A549 (cell line): Measurements from ENCODE around the gene OSCP1. TPM values are rescaled to one million over a fixed set of nuclear protein-coding genes. Genes with fewer than 3 reads are reported as not detected.

ENCODE experiments used
- ATAC-seq, 2 experiments: fragments of 200-7000 bp in 1 of 2; fragments of >200 bp in 1 of 2; cut with Nextera tagmentation in 1 of 2; cut with Tn5 transposase in 1 of 2; 3 replicates each; pipeline versions ENCODE4 v1.8.0 to v1.9.1; 2018 to 2020; ENCODE audit warnings: mild to moderate bottlenecking in 1 of 2, moderate library complexity in 1 of 2
- CTCF ChIA-PET: fragments of 300-600 bp; sonication (Branson Sonifier 250); formaldehyde crosslinking; extraction: SDS; loops from one replicate; lab custom pipeline; 2021; ENCODE audit warnings: antibody characterized with exemption, inconsistent platforms; lab: Yijun Ruan, JAX
- POLR2A ChIA-PET: fragments of 350-600 bp; formaldehyde crosslinking; extraction: SDS; loops from one replicate; lab custom pipeline; 2021; ENCODE audit warnings: antibody characterized with exemption, inconsistent platforms; lab: Yijun Ruan, JAX
- DNase-seq, 2 experiments: peaks; one replicate each; pipeline versions ENCODE4 v3.0.0 to v3.0.0-alpha.2; 2011 to 2016; ENCODE audit warnings: low read depth in 1 of 2, low spot score in 1 of 2
- FAIRE-seq: peaks from 2 replicates; lab custom pipeline; 2011; peaks lifted over from hg19 to GRCh38; lab: Jason Lieb, UNC
- H3K27ac ChIP-seq, 2 experiments: fragments of >200 bp; sonication (Bioruptor Twin); formaldehyde crosslinking; 3 replicates each; pipeline ENCODE4 v1.5.1; 2016 to 2017
- H3K4me1 ChIP-seq: fragments of >200 bp; sonication (Bioruptor Twin); formaldehyde crosslinking; 3 replicates; pipeline ENCODE4 v1.6.1; 2016
- H3K4me2 ChIP-seq: fragments of >200 bp; sonication (Bioruptor Twin); formaldehyde crosslinking; 3 replicates; pipeline ENCODE4 v1.6.1; 2016
- H3K4me3 ChIP-seq: fragments of >200 bp; sonication (Bioruptor Twin); formaldehyde crosslinking; 3 replicates; pipeline ENCODE4 v1.5.1; 2016
- H3K9me3 ChIP-seq: fragments of >200 bp; sonication (Bioruptor Twin); formaldehyde crosslinking; 3 replicates; pipeline ENCODE4 v1.6.1; 2016
- CBX2 ChIP-seq: fragments of 200-600 bp; sonication (generic); IDR thresholded peaks from 2 replicates; pipeline ENCODE4 v1.6.1; 2016; ENCODE audit warnings: low read depth, mild to moderate bottlenecking, borderline replicate concordance
- CBX8 ChIP-seq: fragments of 200-600 bp; sonication (generic); IDR thresholded peaks from 2 replicates; pipeline ENCODE4 v1.6.1; 2016
- CEBPB ChIP-seq, 2 experiments: fragments of >200 bp in 1 of 2; sonication (Bioruptor Twin) in 1 of 2; formaldehyde crosslinking in 1 of 2; IDR thresholded peaks; 2 replicates each; pipeline ENCODE4 v1.6.1; 2012 to 2016
- CHD4 ChIP-seq: fragments of 200-600 bp; sonication (generic); IDR thresholded peaks from 2 replicates; pipeline ENCODE4 v1.6.1; 2016; ENCODE audit warnings: antibody characterized with exemption, mild to moderate bottlenecking, borderline replicate concordance
- EHF ChIP-seq: fragments of 250-450 bp; sonication (Bioruptor Pico); IDR thresholded peaks from 2 replicates; pipeline ENCODE4 v1.5.0; 2020; ENCODE audit warnings: mild to moderate bottlenecking
- ESRRA ChIP-seq: fragments of 150-350 bp; IDR thresholded peaks from 2 replicates; pipeline ENCODE4 v1.6.1; 2014; ENCODE audit warnings: mild to moderate bottlenecking, low read length, borderline replicate concordance
- FOSB ChIP-seq: fragments of 250-450 bp; sonication (Bioruptor Pico); IDR thresholded peaks from 2 replicates; pipeline ENCODE4 v1.5.0; 2020; ENCODE audit warnings: mild to moderate bottlenecking, moderate library complexity
- FOSL2 ChIP-seq, 2 experiments: fragments of 450-650 bp in 1 of 2; fragments of >200 bp in 1 of 2; sonication (Bioruptor Twin) in 1 of 2; formaldehyde crosslinking; IDR thresholded peaks; 2 replicates each; pipeline versions ENCODE4 v1.5.0 to v1.6.1; 2016 to 2020; ENCODE audit warnings: mild to moderate bottlenecking in 1 of 2, moderate library complexity in 1 of 2
- FOXS1 ChIP-seq: fragments of 250-450 bp; sonication (Bioruptor Pico); IDR thresholded peaks from 2 replicates; pipeline ENCODE4 v1.5.0; 2020; ENCODE audit warnings: mild to moderate bottlenecking, moderate library complexity
- GATA3 ChIP-seq: IDR thresholded peaks from 2 replicates; pipeline ENCODE4 v1.6.1; 2012; ENCODE audit warnings: borderline replicate concordance
- HDAC2 ChIP-seq: fragments of 200-600 bp; sonication (generic); IDR thresholded peaks from 2 replicates; pipeline ENCODE4 v1.6.1; 2016
- HEYL ChIP-seq: fragments of 250-450 bp; sonication (Bioruptor Pico); IDR thresholded peaks from 2 replicates; pipeline ENCODE4 v1.8.0; 2021; ENCODE audit warnings: mild to moderate bottlenecking, moderate library complexity
- HOXB13 ChIP-seq: fragments of 250-450 bp; sonication (Bioruptor Pico); IDR thresholded peaks from 2 replicates; pipeline ENCODE4 v1.5.0; 2020; ENCODE audit warnings: low read depth, mild to moderate bottlenecking, moderate library complexity
- HOXB5 ChIP-seq: fragments of 250-450 bp; sonication (Bioruptor Pico); IDR thresholded peaks from 2 replicates; pipeline ENCODE4 v1.5.0; 2020; ENCODE audit warnings: mild to moderate bottlenecking, moderate library complexity
- JUN ChIP-seq, 2 experiments: fragments of >200 bp; sonication (Bioruptor Twin); formaldehyde crosslinking; IDR thresholded peaks; 2 replicates in 1 of 2; 3 replicates in 1 of 2; pipeline ENCODE4 v1.6.1; 2016 to 2017
- NFE2L2 ChIP-seq: fragments of 150-350 bp; conservative IDR thresholded peaks from 2 replicates; pipeline ENCODE4 v1.6.1; 2014; ENCODE audit warnings: low read length
- NPAS2 ChIP-seq: fragments of 250-450 bp; sonication (Bioruptor Pico); IDR thresholded peaks from 2 replicates; pipeline ENCODE4 v1.8.0; 2022; ENCODE audit warnings: mild to moderate bottlenecking, moderate library complexity, borderline replicate concordance
- NR3C1 ChIP-seq: fragments of >200 bp; sonication (Bioruptor Twin); formaldehyde crosslinking; IDR thresholded peaks from 3 replicates; pipeline ENCODE4 v1.6.1; 2017
- PHF8 ChIP-seq: fragments of 200-600 bp; sonication (generic); IDR thresholded peaks from 2 replicates; pipeline ENCODE4 v1.6.1; 2016; ENCODE audit warnings: low read depth, mild to moderate bottlenecking, antibody characterized with exemption, moderate library complexity, borderline replicate concordance
- RCOR1 ChIP-seq: fragments of 150-350 bp; IDR thresholded peaks from 2 replicates; pipeline ENCODE4 v1.6.1; 2014; ENCODE audit warnings: antibody characterized with exemption, low read length, low read depth
- RFX5 ChIP-seq: fragments of 450-650 bp; IDR thresholded peaks from 2 replicates; pipeline ENCODE4 v1.7.1; 2014; ENCODE audit warnings: antibody characterized with exemption, mild to moderate bottlenecking, moderate library complexity
- RNF2 ChIP-seq: fragments of 200-600 bp; sonication (generic); IDR thresholded peaks from 2 replicates; pipeline ENCODE4 v1.6.1; 2016; ENCODE audit warnings: low read depth, mild to moderate bottlenecking, antibody characterized with exemption, moderate library complexity, borderline replicate concordance
- TP53 ChIP-seq: fragments of 250-450 bp; sonication (Bioruptor Pico); IDR thresholded peaks from 2 replicates; pipeline ENCODE4 v1.5.0; 2021; ENCODE audit warnings: mild to moderate bottlenecking, moderate library complexity
- ZFP36 ChIP-seq: fragments of 450-650 bp; IDR thresholded peaks from 2 replicates; pipeline ENCODE4 v1.6.1; 2014; ENCODE audit warnings: borderline replicate concordance; ENCODE audit not compliant: partially characterized antibody
- WGBS: methylation state at CpG from one replicate; pipeline ENCODE4 v1.1.6; 2017; ENCODE audit errors: missing lambda C conversion rate; 5-methylcytosine and 5-hydroxymethylcytosine counted together
- polyA plus RNA-seq, 4 experiments: library from polyadenylated mRNA; depleted of rRNA in 3 of 4; stranded (reverse); fragments of >200 nt; fragmentation: RNase III in 1 of 4; extraction: RNeasy Plus Mini Kit Qiagen cat#74134 plus additional on column Dnase treatment in 1 of 4; gene quantifications; 2 replicates in 3 of 4; 3 replicates in 1 of 4; pipeline ENCODE4 v1.2.3, GENCODE V29; 2011 to 2017
- TF ChIP-seq, protein P1 (sequence below): fragments of >200 bp; sonication (Bioruptor Twin); formaldehyde crosslinking; IDR thresholded peaks from 3 replicates; pipeline ENCODE4 v1.5.1; 2016
- TF ChIP-seq, protein P2 (sequence below): fragments of 250-450 bp; sonication (Bioruptor Pico); IDR thresholded peaks from 2 replicates; pipeline ENCODE4 v1.5.0; 2021; ENCODE audit warnings: mild to moderate bottlenecking, moderate library complexity, borderline replicate concordance
- TF ChIP-seq, protein P3 (sequence below): fragments of 150-350 bp; IDR thresholded peaks from 2 replicates; pipeline ENCODE4 v1.6.1; 2014; ENCODE audit warnings: low read depth, mild to moderate bottlenecking, low read length
- TF ChIP-seq, protein P4 (sequence below): fragments of >200 bp; sonication (Bioruptor Twin); formaldehyde crosslinking; IDR thresholded peaks from 3 replicates; pipeline ENCODE4 v1.6.1; 2016
- TF ChIP-seq, protein P5 (sequence below): IDR thresholded peaks from 2 replicates; pipeline ENCODE4 v1.6.1; 2012
- TF ChIP-seq, protein P6 (sequence below): fragments of >200 bp; sonication (Bioruptor Twin); formaldehyde crosslinking; IDR thresholded peaks from 2 replicates; pipeline ENCODE4 v1.6.1; 2016

The OSCP1 gene
- polyA plus RNA-seq, 2 of the 4 experiments (the other 2 are of a cell fraction) = 4.6 to 6.6 TPM

DNA sequence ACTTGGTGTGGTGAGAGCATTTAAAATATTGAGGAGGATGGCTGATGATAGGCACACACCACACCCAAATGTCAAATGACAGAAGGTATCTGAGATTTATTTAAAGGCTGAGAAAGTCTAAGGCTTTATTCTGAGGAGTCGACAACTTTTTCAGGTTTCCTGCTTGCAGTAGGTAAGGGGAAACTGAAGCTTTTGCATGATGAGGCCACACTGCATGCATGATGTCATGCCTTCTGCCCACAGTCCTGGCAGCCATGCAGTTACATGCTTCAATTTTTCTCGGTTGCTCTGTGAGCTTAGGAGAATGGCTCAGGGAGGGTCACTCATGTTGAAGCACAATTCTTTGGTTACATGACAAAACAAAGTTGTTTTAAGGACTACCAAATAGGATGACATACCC lies 7.0 kb downstream of the OSCP1 start:
- H3K9me3 ChIP-seq = no peaks in the 10 kb centered on the region
- 44% methylated on average over 2 of the region's 2 CpGs for WGBS
- H3K27ac ChIP-seq = no peak overlapping the region
- H3K4me1 ChIP-seq = no peaks in the 10 kb centered on the region
- H3K4me3 ChIP-seq = no peak overlapping the region
- ATAC-seq = no peak
- ChIA-PET CTCF (no interaction called here), POLR2A (no interaction called here)
- TF ChIP-seq CBX2 = no peak
- TF ChIP-seq NPAS2 (CRISPR knock-in tag) = no peak
- no peak for TF ChIP-seq NFE2L2
- no peak for TF ChIP-seq FOSB (CRISPR knock-in tag)
- TF ChIP-seq, protein P1, sequence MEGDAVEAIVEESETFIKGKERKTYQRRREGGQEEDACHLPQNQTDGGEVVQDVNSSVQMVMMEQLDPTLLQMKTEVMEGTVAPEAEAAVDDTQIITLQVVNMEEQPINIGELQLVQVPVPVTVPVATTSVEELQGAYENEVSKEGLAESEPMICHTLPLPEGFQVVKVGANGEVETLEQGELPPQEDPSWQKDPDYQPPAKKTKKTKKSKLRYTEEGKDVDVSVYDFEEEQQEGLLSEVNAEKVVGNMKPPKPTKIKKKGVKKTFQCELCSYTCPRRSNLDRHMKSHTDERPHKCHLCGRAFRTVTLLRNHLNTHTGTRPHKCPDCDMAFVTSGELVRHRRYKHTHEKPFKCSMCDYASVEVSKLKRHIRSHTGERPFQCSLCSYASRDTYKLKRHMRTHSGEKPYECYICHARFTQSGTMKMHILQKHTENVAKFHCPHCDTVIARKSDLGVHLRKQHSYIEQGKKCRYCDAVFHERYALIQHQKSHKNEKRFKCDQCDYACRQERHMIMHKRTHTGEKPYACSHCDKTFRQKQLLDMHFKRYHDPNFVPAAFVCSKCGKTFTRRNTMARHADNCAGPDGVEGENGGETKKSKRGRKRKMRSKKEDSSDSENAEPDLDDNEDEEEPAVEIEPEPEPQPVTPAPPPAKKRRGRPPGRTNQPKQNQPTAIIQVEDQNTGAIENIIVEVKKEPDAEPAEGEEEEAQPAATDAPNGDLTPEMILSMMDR = no peak
- no peak for TF ChIP-seq ZFP36
- TF ChIP-seq FOXS1 (CRISPR knock-in tag) = no peak
- TF ChIP-seq HOXB5 (CRISPR knock-in tag) = no peak
- TF ChIP-seq, protein P2, sequence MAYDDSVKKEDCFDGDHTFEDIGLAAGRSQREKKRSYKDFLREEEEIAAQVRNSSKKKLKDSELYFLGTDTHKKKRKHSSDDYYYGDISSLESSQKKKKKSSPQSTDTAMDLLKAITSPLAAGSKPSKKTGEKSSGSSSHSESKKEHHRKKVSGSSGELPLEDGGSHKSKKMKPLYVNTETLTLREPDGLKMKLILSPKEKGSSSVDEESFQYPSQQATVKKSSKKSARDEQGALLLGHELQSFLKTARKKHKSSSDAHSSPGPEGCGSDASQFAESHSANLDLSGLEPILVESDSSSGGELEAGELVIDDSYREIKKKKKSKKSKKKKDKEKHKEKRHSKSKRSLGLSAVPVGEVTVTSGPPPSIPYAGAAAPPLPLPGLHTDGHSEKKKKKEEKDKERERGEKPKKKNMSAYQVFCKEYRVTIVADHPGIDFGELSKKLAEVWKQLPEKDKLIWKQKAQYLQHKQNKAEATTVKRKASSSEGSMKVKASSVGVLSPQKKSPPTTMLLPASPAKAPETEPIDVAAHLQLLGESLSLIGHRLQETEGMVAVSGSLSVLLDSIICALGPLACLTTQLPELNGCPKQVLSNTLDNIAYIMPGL (CRISPR knock-in tag) = no peak
- TF ChIP-seq HOXB13 (CRISPR knock-in tag) = no peak
- TF ChIP-seq FOSL2 (IDR thresholded peaks at IDR 0.05) = no peak
- no peak for TF ChIP-seq FOSL2 (CRISPR knock-in tag; IDR thresholded peaks at IDR 0.05)
- no peak for TF ChIP-seq RFX5
- TF ChIP-seq EHF (CRISPR knock-in tag) = no peak
- TF ChIP-seq ESRRA = no peak
- no peak for TF ChIP-seq RNF2
- no peak for TF ChIP-seq RCOR1
- no peak for TF ChIP-seq HDAC2
- TF ChIP-seq, protein P3, sequence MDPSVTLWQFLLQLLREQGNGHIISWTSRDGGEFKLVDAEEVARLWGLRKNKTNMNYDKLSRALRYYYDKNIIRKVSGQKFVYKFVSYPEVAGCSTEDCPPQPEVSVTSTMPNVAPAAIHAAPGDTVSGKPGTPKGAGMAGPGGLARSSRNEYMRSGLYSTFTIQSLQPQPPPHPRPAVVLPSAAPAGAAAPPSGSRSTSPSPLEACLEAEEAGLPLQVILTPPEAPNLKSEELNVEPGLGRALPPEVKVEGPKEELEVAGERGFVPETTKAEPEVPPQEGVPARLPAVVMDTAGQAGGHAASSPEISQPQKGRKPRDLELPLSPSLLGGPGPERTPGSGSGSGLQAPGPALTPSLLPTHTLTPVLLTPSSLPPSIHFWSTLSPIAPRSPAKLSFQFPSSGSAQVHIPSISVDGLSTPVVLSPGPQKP = no peak
- TF ChIP-seq, protein P4, sequence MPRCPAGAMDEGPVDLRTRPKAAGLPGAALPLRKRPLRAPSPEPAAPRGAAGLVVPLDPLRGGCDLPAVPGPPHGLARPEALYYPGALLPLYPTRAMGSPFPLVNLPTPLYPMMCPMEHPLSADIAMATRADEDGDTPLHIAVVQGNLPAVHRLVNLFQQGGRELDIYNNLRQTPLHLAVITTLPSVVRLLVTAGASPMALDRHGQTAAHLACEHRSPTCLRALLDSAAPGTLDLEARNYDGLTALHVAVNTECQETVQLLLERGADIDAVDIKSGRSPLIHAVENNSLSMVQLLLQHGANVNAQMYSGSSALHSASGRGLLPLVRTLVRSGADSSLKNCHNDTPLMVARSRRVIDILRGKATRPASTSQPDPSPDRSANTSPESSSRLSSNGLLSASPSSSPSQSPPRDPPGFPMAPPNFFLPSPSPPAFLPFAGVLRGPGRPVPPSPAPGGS = no peak
- TF ChIP-seq, all 56 proteins: peak for 0
- FAIRE-seq (no peak), DNase-seq (no peak)
- no peak overlapping the region for H3K4me2 ChIP-seq

DNA sequence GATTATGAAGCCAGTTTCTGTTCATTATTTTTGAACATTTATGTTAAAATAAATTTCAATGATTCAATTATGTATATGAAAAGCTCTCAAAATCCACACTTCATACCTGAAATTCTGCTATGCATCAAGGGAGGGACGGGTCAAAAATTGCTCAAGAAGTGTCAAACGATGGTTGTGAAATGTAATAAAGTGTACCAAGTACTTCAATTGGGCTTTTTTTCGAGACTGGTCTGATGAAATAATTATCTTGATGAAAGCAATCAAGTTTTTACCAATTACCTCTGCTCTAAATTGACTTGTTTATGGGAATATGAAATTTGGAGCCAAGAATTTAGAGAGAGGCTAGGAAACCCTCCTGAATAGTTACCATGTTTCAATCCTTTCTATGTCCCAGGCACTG lies 7.9 kb downstream of the OSCP1 start:
- DNase-seq (no peak), ATAC-seq (no peak), FAIRE-seq (no peak)
- Histone ChIP-seq H3K27ac (no peak overlapping the region), H3K4me2 (no peak overlapping the region), H3K4me1 (no peaks in the 10 kb centered on the region), H3K9me3 (no peaks in the 10 kb centered on the region), H3K4me3 (no peak overlapping the region)
- POLR2A ChIA-PET = no interaction called here
- CTCF ChIA-PET = interaction anchor here (0.6 kb wide), 1 partner anchor 122 kb away, joined by 3 read pairs; no protein-coding TSS in a partner anchor
- TF ChIP-seq NFE2L2 = no peak
- TF ChIP-seq CHD4 = no peak
- TF ChIP-seq TP53 (CRISPR knock-in tag) = no peak
- no peak for TF ChIP-seq ZFP36
- TF ChIP-seq, protein P5, sequence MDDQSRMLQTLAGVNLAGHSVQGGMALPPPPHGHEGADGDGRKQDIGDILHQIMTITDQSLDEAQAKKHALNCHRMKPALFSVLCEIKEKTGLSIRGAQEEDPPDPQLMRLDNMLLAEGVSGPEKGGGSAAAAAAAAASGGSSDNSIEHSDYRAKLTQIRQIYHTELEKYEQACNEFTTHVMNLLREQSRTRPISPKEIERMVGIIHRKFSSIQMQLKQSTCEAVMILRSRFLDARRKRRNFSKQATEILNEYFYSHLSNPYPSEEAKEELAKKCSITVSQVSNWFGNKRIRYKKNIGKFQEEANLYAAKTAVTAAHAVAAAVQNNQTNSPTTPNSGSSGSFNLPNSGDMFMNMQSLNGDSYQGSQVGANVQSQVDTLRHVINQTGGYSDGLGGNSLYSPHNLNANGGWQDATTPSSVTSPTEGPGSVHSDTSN = no peak
- no peak for TF ChIP-seq CEBPB (IDR thresholded peaks at IDR 0.05)
- no peak for TF ChIP-seq HEYL (CRISPR knock-in tag)
- TF ChIP-seq RNF2 = no peak
- no peak for TF ChIP-seq JUN (IDR thresholded peaks at IDR 0.05)
- TF ChIP-seq PHF8 = no peak
- TF ChIP-seq, protein P3 = no peak
- TF ChIP-seq NR3C1 = no peak
- TF ChIP-seq, protein P6, sequence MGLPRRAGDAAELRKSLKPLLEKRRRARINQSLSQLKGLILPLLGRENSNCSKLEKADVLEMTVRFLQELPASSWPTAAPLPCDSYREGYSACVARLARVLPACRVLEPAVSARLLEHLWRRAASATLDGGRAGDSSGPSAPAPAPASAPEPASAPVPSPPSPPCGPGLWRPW = no peak
- TF ChIP-seq CBX8 = no peak
- no peak for TF ChIP-seq GATA3
- 37% methylated on average over 3 of the region's 3 CpGs for WGBS
